DND-41 (cell line): Measurements from ENCODE around the gene HMGB2.

ENCODE experiments used
- ATAC-seq: fragments of 200-7000 bp; cut with Tn5 transposase; 3 replicates; pipeline ENCODE4 v1.9.1; 2021; ENCODE audit warnings: low read depth; ENCODE audit not compliant: insufficient read depth
- DNase-seq: peaks from one replicate; pipeline ENCODE4 v3.0.0-alpha.2; 2020
- H2AFZ ChIP-seq: 2 replicates; pipeline ENCODE4 v1.6.0; 2012; ENCODE audit warnings: low read depth, low read length
- H3K27ac ChIP-seq: 2 replicates; pipeline ENCODE4 v1.5.1; 2012; ENCODE audit warnings: low read length, inconsistent platforms
- H3K27me3 ChIP-seq: fragments of 200-600 bp; sonication (generic); 2 replicates; pipeline ENCODE4 v1.6.0; 2012; ENCODE audit warnings: low read length, mild to moderate bottlenecking, inconsistent platforms; ENCODE audit not compliant: insufficient read depth, poor library complexity
- H3K36me3 ChIP-seq: 2 replicates; pipeline ENCODE4 v1.5.1; 2012; ENCODE audit warnings: low read length, inconsistent platforms; ENCODE audit not compliant: insufficient read depth
- H3K4me1 ChIP-seq: 2 replicates; pipeline ENCODE4 v1.5.1; 2012; ENCODE audit warnings: mild to moderate bottlenecking, low read length; ENCODE audit not compliant: insufficient read depth
- H3K4me2 ChIP-seq: 2 replicates; pipeline ENCODE4 v1.6.0; 2012; ENCODE audit warnings: mild to moderate bottlenecking, moderate library complexity, low read length, inconsistent platforms; ENCODE audit not compliant: insufficient read depth
- H3K4me3 ChIP-seq, 2 experiments: fragments of 200-600 bp in 1 of 2; shearing (Covaris generic) in 1 of 2; 2 replicates each; pipeline ENCODE4 v1.5.1; 2012 to 2016; ENCODE audit warnings: inconsistent platforms in 2 of 2, low read length in 2 of 2, mild to moderate bottlenecking in 2 of 2, low read depth in 1 of 2, moderate library complexity in 1 of 2
- H3K79me2 ChIP-seq: 2 replicates; pipeline ENCODE4 v1.6.0; 2012; ENCODE audit warnings: low read length, inconsistent platforms; ENCODE audit not compliant: insufficient read depth
- H3K9ac ChIP-seq: 2 replicates; pipeline ENCODE4 v1.6.0; 2012; ENCODE audit warnings: low read depth, mild to moderate bottlenecking, inconsistent platforms, low read length, moderate library complexity
- H3K9me3 ChIP-seq: 2 replicates; pipeline ENCODE4 v1.5.1; 2012; ENCODE audit warnings: low read length, moderate library complexity, mild to moderate bottlenecking, inconsistent platforms; ENCODE audit not compliant: insufficient read depth, severe bottlenecking
- H4K20me1 ChIP-seq: 2 replicates; pipeline ENCODE4 v1.6.0; 2012; ENCODE audit warnings: low read length; ENCODE audit not compliant: insufficient read depth
- CTCF ChIP-seq: IDR thresholded peaks from 2 replicates; pipeline ENCODE4 v1.5.1; 2012; ENCODE audit warnings: borderline replicate concordance, low read length, moderate library complexity, mild to moderate bottlenecking; ENCODE audit not compliant: poor library complexity, severe bottlenecking; ENCODE audit errors: extremely low read depth
- EZH2 ChIP-seq: IDR thresholded peaks from 3 replicates; pipeline ENCODE4 v1.6.1; 2012; ENCODE audit warnings: borderline replicate concordance, low read depth, mild to moderate bottlenecking, moderate library complexity, low read length, inconsistent platforms; ENCODE audit not compliant: severe bottlenecking

HMGB2 gene

GRCh38 chr4:173334891-173335752 is 964 bp upstream of the HMGB2 start:
- H2AFZ ChIP-seq = peak overlapping the region; percentile 91
- H3K27me3 ChIP-seq = no peaks in the 10 kb centered on the region
- peaks cover 82% of the 10 kb centered on the region for H3K79me2 ChIP-seq
- H3K27ac ChIP-seq = peak overlapping the region; percentile 98
- H3K4me2 ChIP-seq = peak overlapping the region; percentile 94
- TF ChIP-seq CTCF = no peak
- no peak for TF ChIP-seq EZH2
- H3K4me3 ChIP-seq = peak overlapping the region; percentile 81 to 92
- H3K9me3 ChIP-seq = no peaks in the 10 kb centered on the region
- peaks cover 29% of the 10 kb centered on the region for H4K20me1 ChIP-seq
- H3K9ac ChIP-seq = peak overlapping the region; percentile 90
- peak; percentile 56 for ATAC-seq
- H3K4me1 ChIP-seq = peaks cover 50% of the 10 kb centered on the region
- H3K36me3 ChIP-seq = peaks cover 37% of the 10 kb centered on the region
- DNase-seq = peak; percentile 88

- Histone ChIP-seq H3K4me3 (peak overlapping the region; percentile 90 to 92), H4K20me1 (peaks cover 37% of the 10 kb centered on the region), H2AFZ (peak overlapping the region; percentile 24), H3K9ac (peak overlapping the region; percentile 100), H3K4me1 (peaks cover 60% of the 10 kb centered on the region), H3K36me3 (peaks cover 51% of the 10 kb centered on the region), H3K9me3 (no peaks in the 10 kb centered on the region), H3K4me2 (peak overlapping the region; percentile 68), H3K27me3 (no peaks in the 10 kb centered on the region), H3K27ac (peak overlapping the region; percentile 100), H3K79me2 (peaks cover 88% of the 10 kb centered on the region)
- DNase-seq (peak; percentile 79), ATAC-seq (peak; percentile 22)
- TF ChIP-seq CTCF (no peak), EZH2 (no peak)
Measured at GRCh38 chr4:173333658-173334084, 487 bp downstream of the HMGB2 start.

DNA sequence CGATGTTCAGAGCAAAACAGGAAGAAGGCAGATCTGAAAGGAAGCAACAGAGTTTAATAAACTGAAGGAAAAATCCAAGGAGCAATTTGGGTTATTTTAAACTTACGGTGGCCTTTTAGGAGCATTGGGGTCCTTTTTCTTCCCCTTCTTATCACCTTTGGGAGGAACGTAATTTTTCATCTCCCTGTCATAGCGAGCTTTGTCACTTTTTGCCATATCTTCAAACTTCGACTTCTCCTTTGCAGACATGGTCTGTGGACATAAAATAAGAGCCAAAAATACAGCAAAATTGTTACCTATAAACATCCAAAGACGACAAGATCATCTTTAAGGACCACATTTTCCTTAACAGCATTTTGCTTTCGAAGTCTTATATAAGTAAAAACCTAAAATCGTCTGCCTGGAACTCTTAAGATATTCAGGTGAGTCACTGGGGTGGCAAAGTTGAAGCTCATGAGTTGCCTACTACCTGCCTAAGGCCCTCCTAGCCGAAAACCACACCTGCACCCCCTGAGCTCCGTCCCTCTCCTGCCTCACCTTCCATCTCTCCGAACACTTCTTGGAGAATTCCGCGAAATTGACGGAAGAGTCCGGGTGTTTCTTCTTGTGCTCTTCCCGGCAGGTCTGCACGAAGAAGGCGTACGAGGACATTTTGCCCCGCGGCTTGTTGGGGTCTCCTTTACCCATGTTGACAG is 1.0 kb downstream of the HMGB2 start:
- peak overlapping the region; percentile 68 for H3K4me2 ChIP-seq
- H2AFZ ChIP-seq = no peak overlapping the region
- DNase-seq = no peak
- H3K4me1 ChIP-seq = peaks cover 60% of the 10 kb centered on the region
- no peak for ATAC-seq
- H3K4me3 ChIP-seq = peak overlapping the region; percentile 90 to 92
- no peaks in the 10 kb centered on the region for H3K9me3 ChIP-seq
- peaks cover 57% of the 10 kb centered on the region for H3K36me3 ChIP-seq
- peaks cover 37% of the 10 kb centered on the region for H4K20me1 ChIP-seq
- H3K9ac ChIP-seq = peak overlapping the region; percentile 100
- TF ChIP-seq EZH2 (no peak), CTCF (no peak)
- peak overlapping the region; percentile 100 for H3K27ac ChIP-seq
- H3K79me2 ChIP-seq = peaks cover 84% of the 10 kb centered on the region
- no peaks in the 10 kb centered on the region for H3K27me3 ChIP-seq
